ENCODE data around the gene SYTL3. TPM values are rescaled to one million over a fixed set of nuclear protein-coding genes. Genes with fewer than 3 reads are reported as not detected.

The SYTL3 gene
- total and polyA plus RNA-seq, 9 of the 15 experiments (the other 6 are each of a cell fraction or from before 2014, with no cell fraction given) = 0.04 to 0.46 (median 0.17) TPM; not detected in 1

DNA sequence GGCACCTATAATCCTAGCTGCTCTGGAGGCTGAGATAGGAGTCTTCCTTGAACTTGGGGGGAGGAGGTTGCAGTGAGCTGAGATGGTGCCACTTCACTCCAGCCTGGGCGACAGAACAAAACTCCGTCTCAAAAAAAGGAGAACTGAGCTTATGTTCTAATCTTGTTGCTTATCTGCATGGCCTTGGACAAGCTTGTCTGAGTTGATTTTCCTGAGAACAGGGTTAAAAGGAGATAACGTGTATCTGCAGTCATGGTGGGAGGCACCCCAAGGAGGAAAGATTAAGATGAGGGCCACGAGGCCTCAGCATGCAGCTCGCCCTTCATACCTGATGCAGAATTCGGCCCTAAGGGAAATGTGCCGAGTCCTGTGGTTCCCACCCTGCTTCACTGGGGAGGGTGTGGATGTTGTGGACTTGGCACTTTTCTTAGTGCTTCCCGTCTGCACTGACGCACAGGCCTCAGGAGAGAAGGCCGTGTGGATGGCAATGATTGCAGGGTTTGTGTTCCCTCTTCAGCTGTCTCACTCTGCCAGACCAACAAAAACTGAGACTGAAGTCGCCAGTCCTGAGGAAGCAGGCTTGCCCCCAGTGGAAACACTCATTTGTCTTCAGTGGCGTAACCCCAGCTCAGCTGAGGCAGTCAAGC lies 113.1 kb downstream of the SYTL3 start (continued):
- 0 out of 4 replicates have a peak, but pooled peaks of 1 of the 2 experiments have one; percentile 23 for TF ChIP-seq RAD21 (CRISPR knock-in tag; conservative IDR thresholded peaks at IDR 0.05 in 1 of 2, IDR thresholded peaks at IDR 0.05 in 1 of 2)
- no peak for TF ChIP-seq MECOM (CRISPR knock-in tag; IDR thresholded peaks at IDR 0.05)
- peak; percentile 89 for TF ChIP-seq EP300 (IDR thresholded peaks at IDR 0.05; ENCODE audit: low read length)
- TF ChIP-seq, protein P1, sequence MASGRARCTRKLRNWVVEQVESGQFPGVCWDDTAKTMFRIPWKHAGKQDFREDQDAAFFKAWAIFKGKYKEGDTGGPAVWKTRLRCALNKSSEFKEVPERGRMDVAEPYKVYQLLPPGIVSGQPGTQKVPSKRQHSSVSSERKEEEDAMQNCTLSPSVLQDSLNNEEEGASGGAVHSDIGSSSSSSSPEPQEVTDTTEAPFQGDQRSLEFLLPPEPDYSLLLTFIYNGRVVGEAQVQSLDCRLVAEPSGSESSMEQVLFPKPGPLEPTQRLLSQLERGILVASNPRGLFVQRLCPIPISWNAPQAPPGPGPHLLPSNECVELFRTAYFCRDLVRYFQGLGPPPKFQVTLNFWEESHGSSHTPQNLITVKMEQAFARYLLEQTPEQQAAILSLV (tag; IDR thresholded peaks at IDR 0.05) = no peak
- TF ChIP-seq GATA2 (CRISPR knock-in tag; IDR thresholded peaks at IDR 0.05) = peak; percentile 99
- TF ChIP-seq, protein P2, sequence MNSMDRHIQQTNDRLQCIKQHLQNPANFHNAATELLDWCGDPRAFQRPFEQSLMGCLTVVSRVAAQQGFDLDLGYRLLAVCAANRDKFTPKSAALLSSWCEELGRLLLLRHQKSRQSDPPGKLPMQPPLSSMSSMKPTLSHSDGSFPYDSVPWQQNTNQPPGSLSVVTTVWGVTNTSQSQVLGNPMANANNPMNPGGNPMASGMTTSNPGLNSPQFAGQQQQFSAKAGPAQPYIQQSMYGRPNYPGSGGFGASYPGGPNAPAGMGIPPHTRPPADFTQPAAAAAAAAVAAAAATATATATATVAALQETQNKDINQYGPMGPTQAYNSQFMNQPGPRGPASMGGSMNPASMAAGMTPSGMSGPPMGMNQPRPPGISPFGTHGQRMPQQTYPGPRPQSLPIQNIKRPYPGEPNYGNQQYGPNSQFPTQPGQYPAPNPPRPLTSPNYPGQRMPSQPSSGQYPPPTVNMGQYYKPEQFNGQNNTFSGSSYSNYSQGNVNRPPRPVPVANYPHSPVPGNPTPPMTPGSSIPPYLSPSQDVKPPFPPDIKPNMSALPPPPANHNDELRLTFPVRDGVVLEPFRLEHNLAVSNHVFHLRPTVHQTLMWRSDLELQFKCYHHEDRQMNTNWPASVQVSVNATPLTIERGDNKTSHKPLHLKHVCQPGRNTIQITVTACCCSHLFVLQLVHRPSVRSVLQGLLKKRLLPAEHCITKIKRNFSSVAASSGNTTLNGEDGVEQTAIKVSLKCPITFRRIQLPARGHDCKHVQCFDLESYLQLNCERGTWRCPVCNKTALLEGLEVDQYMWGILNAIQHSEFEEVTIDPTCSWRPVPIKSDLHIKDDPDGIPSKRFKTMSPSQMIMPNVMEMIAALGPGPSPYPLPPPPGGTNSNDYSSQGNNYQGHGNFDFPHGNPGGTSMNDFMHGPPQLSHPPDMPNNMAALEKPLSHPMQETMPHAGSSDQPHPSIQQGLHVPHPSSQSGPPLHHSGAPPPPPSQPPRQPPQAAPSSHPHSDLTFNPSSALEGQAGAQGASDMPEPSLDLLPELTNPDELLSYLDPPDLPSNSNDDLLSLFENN (IDR thresholded peaks at IDR 0.05; ENCODE audit: low read depth in 2 of 2, low read length in 2 of 2) = peak in 1 of 2 experiments; percentile 85; a peak in 1 of 4 replicates
- no peak for TF ChIP-seq TFAM (CRISPR knock-in tag; conservative IDR thresholded peaks at IDR 0.05)
- TF ChIP-seq, protein P3, sequence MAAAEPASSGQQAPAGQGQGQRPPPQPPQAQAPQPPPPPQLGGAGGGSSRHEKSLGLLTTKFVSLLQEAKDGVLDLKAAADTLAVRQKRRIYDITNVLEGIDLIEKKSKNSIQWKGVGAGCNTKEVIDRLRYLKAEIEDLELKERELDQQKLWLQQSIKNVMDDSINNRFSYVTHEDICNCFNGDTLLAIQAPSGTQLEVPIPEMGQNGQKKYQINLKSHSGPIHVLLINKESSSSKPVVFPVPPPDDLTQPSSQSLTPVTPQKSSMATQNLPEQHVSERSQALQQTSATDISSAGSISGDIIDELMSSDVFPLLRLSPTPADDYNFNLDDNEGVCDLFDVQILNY (CRISPR knock-in tag; IDR thresholded peaks at IDR 0.05) = 0 out of 2 replicates have a peak, but pooled peaks have one; percentile 60
- no peak for TF ChIP-seq ZNF830 (CRISPR knock-in tag; IDR thresholded peaks at IDR 0.05)
- TF ChIP-seq, protein P4, sequence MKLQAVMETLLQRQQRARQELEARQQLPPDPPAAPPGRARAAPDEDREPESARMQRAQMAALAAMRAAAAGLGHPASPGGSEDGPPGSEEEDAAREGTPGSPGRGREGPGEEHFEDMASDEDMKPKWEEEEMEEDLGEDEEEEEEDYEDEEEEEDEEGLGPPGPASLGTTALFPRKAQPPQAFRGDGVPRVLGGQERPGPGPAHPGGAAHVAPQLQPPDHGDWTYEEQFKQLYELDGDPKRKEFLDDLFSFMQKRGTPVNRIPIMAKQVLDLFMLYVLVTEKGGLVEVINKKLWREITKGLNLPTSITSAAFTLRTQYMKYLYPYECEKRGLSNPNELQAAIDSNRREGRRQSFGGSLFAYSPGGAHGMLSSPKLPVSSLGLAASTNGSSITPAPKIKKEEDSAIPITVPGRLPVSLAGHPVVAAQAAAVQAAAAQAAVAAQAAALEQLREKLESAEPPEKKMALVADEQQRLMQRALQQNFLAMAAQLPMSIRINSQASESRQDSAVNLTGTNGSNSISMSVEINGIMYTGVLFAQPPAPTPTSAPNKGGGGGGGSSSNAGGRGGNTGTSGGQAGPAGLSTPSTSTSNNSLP (IDR thresholded peaks at IDR 0.05; ENCODE audit: borderline replicate concordance, low read depth, low read length) = no peak
- TF ChIP-seq, protein P5, sequence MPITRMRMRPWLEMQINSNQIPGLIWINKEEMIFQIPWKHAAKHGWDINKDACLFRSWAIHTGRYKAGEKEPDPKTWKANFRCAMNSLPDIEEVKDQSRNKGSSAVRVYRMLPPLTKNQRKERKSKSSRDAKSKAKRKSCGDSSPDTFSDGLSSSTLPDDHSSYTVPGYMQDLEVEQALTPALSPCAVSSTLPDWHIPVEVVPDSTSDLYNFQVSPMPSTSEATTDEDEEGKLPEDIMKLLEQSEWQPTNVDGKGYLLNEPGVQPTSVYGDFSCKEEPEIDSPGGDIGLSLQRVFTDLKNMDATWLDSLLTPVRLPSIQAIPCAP (CRISPR knock-in tag; IDR thresholded peaks at IDR 0.05; ENCODE audit: borderline replicate concordance) = no peak
- TF ChIP-seq, protein P6, sequence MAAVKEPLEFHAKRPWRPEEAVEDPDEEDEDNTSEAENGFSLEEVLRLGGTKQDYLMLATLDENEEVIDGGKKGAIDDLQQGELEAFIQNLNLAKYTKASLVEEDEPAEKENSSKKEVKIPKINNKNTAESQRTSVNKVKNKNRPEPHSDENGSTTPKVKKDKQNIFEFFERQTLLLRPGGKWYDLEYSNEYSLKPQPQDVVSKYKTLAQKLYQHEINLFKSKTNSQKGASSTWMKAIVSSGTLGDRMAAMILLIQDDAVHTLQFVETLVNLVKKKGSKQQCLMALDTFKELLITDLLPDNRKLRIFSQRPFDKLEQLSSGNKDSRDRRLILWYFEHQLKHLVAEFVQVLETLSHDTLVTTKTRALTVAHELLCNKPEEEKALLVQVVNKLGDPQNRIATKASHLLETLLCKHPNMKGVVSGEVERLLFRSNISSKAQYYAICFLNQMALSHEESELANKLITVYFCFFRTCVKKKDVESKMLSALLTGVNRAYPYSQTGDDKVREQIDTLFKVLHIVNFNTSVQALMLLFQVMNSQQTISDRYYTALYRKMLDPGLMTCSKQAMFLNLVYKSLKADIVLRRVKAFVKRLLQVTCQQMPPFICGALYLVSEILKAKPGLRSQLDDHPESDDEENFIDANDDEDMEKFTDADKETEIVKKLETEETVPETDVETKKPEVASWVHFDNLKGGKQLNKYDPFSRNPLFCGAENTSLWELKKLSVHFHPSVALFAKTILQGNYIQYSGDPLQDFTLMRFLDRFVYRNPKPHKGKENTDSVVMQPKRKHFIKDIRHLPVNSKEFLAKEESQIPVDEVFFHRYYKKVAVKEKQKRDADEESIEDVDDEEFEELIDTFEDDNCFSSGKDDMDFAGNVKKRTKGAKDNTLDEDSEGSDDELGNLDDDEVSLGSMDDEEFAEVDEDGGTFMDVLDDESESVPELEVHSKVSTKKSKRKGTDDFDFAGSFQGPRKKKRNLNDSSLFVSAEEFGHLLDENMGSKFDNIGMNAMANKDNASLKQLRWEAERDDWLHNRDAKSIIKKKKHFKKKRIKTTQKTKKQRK (IDR thresholded peaks at IDR 0.05; ENCODE audit: borderline replicate concordance, low read depth, low read length) = no peak

Data from K562 (cell line).